ENCODE results near the gene SIVA1.

SIVA1 gene

DNA sequence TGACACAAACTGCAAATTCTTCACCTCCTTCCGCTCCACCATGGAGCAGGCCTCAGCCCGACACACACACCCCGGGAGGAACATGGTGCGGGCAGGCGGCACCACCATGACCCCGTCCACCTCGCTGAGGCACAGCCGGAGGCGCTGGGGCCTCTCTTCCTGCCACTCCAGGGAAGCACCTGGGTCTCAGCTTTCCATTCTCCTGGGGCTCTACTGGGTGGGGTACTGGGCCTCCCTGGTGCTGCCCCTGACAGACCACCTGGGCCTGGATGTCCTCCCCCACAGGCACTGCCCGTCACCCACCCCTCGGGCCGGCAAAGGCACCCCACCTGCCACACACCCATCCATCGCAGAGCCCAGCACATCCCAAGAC is 32.7 kb downstream of the SIVA1 start:
- no peak for DNase-seq

DNA sequence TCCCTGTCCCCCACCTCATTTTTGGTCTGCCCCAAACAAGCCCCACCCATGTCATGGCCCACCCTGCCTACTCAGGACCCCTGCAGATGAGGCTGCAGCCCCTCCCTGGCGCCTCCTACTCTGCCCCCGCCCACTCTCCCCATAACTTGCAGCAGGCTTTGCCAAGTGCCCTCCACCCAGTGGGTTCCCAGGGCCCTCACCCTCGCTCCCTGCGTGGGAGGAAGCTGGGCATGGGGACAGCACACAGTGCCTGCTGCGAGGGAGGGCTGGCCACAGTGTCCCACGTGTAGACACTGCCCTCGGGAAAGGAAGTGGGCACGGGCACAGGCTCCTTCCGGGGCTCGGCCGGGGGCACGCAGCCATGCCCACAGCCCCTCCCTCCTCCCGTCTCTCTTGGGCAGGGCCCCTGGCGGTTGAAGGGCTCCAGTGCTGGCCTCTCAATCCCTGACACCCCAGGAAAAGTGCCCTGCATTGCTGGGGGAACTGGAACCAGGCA is 33.2 kb downstream of the SIVA1 start:
- DNase-seq = no peak

DNA sequence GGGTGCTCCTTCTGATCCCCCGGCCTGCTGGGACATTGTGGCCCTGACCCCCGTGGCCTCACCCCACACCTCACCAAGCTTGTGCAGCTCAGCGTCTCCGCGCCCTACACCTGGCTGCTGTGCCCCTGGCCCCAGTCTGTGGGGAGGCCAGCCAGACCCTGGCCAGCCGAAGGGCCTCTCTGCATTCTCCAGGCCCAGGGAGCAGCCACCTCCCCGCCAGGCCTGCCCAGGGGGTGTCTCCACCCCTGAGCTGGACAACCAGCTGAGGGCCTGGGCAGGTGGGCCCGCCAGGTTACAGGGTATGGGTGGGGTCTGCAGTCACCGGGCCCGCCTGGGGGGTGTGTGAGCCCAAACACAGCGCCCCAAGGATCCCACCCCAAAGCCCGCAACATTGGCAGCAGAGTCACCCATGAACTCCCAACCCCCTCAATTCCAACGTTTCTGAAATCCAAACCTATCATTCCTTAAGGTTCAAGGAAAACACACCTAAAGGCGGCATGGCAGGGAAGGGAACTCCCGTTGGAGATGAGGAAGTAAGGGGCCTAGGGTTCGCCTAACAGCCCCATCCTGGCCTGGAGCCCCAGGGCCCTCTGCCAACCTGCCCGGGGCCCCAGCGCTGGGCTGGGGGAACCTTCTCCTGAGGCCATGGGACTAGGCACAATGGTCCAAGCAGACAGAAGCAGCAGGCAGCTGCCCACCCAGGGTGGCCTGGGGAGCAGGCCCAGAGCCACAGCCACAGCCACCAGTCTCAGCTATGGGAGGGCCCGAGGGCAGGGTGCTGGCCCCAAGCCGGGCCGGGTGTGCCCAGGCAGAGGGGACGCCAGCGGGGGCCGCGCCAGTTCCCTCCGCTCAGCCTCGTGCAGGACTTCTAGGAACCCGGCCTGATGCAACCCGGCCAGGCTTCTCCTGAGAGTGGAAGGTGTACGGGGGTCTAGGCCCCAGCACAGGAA is 34.1 kb downstream of the SIVA1 start:
- DNase-seq = no peak

DNA sequence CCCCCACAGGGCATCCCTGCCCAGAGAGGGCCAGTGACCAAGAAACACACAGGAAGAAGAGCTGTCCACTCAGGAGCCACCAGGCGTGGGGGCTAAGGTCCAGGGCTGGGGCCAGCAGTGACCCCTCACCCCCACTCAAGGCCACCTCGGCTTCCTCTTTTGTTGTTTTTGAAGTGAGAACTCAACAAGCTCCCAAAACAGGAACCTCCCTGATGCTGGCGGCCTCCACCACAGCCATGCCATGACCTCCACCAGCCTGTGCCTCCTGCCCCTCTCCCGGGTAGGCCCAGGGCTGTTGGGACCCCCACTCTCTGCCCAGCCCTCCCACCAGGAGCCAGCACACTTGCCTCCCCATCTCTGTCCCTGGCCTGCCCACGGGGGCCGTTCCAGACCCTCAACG is 34.8 kb downstream of the SIVA1 start:
- DNase-seq = no peak

DNA sequence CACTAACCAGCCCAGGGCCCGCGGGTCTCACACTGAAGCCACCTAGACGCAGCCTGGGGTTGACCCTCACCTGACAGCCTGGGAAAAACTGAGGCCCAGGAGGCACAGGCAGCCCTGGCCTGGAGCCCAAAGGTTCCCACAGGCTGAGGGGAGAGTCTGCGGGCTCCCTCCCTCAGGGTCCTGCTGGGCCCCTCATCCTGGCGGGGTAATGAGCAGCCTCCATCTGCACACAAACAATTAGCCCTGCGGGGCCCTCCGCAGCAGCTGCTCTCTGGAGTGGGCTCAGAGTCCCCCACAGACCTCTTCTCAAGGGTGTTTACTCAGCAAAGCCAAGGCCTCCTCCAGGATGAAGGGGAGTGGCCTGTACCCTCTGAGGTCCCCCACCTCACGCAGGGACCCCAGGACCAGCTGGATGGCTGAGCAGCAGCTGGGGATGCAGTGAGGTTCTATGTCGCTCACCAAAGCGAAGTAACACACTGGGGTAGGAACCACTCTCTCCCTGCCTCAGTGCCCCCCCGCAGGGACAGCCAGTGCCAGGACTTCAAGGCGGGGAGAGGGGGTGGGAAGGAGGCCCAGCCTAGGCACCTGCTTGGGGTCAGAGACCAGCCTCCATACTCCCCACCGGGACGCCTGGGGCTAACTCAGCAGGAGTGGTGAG is 35.3 kb downstream of the SIVA1 start:
- no peak for DNase-seq

DNA sequence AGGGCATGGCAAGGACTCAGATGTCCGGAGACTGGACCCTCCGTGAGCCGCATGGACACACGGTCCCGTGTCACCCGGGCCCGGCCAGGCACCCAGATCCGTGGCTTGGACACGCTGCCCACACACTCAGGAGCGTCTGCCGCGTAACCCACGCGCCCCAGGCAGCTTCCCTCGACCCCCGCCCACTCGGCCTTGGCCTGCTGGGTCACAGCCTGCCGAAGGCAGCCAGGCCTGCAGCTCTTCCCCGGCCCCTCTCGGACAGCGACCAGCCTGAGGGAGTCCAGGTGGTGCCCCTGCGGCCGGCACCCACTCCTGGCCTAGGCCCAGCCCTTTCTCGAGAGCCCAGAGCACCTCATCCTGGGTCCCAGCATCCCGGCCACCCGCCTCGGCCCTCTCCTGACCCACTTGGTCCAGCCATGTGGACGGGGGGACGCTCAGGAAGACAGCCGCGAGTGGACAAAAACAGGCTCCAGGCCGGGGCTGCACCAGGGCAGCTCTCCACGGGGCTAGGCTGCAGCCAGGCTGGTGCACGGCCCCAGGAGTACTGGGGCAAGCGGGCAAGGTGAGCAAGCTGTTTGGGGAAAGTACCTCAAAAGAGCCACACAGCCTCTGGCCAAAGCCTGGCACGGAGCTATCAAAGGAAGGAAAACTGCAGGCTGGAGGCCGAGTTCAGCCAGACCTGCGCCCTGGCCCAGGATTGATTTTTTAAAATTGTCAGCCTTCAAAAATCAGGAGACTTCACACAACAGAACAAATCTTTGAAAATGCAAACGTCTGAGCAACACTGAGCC is 36.1 kb downstream of the SIVA1 start:
- DNase-seq = no peak

DNA sequence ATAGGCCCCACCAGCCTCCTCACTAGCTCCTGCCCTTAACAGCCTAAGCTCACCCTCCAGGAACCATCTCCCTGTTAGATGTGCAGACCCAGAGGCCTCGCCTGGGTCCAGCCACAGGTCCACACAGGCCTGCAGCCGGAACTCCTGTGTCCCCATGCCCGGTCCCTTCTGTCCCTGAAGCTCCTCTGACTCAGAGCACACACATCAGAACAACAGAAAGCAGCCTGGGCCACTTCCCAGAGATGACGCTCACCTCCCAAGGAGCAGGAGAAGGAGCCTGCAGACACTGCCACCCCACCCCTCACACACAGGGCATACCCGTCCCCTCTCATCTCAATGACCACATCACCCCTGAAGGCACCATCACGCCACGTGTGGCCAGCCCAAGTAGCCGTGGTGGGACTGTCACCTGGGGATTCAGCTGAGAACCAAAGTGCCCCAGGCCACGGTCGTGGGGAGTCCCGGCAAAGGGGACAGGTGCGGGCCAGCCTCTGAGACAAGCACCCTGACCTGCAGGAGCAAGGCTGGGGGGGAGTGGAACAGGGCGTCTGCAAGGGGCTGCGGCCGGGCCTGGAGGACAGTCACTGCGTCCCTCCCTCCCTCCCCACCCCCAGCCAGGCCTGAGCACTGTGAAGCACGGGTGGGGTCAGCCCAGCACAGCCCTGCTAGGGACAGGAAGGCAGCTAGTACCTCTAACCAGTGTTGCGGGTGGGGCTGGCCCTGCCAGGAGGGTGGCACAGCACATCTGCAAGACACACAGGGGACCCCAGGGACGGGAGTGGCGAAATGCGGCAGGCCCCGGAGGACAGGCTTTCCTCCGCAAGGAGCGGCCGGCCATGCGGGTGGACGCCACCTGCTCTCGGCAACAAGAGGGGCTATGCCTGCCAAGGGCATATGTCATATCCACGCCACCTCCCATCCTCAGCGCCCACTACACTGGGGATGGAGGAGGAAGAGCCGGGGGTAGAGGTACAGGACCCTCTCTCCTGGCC is 37.1 kb downstream of the SIVA1 start:
- no peak for DNase-seq

DNA sequence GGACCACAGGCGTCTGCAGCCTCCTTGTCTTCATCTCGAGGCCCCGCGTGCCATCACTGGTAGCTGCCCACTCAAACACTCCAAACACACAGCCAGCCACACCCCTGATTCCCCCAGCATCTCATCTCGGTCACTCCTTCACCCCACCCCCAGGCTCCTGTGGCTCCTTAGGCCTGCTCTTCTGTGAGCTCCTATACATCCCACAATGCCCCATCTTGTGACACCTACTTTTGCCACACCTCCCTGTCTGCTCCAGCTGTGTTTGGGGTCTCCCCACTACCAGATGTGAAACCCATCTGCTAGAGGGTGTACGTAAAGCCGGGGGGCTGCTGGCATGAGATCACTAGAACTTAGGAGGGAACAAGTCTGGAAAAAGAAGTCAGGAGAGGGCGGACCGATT is 38.5 kb downstream of the SIVA1 start:
- no peak for DNase-seq

DNA sequence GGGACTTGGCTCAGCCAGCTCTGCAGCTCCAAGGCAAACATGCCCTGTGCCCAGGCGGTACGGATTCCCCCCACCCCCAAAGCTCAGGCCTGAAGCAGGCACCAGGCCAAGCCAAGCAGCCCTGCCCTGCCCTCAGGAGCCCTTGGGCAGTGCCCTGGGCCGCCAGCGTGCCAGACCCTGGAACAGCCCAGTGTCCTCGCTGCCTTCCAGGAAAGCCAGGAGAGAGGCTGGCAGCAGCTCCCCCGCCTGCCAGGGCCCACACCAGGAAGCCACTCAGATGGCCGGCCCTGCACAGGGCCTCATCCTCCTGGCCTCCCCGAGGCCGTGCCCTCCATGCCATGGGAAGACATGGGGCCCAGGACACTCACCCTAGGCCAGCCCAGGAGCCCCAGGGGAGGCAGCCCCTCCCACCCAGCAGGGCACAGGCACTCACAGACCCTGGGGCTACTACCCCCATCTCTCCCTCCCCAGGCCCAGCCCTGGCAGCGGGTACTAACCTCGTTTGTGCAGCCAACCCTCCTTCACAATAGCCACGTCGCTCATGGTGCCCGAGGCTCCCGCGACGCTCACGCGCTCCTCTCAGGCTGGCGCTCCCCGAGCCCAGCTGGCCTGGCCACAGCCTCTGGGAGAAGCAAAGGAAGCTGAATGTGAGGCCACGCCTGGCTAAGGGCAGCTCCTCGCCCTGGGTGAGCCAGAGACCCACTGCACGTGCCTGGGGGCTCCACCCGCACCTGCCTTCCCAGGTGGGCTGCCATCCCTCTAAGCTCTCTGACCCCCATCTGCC is 39.3 kb downstream of the SIVA1 start:
- DNase-seq = no peak

DNA sequence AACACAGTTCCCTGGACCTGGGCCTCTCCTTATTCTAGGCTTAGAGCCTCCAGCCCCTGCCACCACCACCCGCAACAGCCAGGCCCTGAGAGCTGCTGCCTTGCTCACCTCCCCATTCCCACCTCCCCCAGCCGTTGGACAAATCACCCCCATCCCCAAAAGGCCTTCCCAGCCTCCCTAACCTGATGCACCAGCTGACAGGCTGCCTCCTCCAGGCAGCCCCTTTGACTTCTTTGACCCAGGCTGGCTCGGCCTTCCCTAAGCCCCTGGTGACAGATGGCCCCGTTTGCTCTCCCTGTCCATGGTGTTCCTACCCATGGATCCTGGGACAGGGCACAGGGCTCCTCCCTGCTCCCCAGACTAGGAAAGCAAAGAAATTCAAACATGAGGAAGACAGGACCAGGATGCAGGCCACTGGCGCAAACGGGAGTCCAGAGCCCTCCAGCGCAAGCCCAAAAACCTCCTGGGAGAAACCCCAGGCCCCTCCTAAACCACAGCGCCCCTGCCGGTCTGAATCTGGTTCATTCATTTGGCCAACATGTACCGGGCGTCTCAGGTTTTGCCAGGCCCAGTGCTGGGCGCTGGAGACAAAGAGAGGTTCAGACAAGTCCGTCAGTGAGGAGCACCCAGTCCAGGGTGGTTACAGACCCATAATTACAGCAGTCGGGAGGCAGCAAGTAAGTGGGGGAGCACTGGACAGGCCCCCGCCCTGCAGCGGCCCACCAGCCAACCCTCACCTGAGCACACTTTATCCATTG is 40.2 kb downstream of the SIVA1 start:
- DNase-seq = no peak

DNA sequence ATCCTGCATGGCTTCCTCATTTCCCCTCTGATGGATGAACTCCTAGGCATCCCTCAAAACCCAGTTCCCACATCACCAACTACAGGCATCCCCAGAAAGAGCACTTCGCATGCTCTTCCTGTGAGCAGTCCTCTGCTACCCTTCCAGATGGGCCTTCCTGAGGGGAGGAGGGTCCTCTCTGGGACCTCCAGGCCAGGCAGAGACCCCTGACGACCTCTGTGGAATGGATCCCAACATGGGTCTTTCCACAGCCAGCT is 40.7 kb downstream of the SIVA1 start:
- DNase-seq = no peak

DNA sequence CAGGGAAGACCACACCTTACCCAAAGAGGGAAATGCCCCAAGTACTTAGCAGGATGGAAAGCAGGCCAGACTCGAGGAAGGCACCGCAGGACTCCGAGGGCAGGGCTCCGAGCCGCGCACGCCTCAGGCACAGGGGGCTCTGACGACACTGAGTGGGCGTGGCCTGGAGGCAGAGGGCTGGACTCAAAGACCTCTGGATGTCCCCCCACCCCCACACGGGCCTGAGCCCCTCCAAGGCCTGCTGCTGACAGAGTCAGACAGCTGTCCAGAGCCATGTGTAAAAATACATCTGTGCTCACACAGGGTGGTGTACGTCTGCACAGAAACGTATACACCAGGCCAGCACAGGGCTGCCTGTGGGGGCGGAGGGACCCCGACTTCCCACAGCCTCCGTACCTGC is 41.2 kb downstream of the SIVA1 start:
- DNase-seq = peak; percentile 53

DNA sequence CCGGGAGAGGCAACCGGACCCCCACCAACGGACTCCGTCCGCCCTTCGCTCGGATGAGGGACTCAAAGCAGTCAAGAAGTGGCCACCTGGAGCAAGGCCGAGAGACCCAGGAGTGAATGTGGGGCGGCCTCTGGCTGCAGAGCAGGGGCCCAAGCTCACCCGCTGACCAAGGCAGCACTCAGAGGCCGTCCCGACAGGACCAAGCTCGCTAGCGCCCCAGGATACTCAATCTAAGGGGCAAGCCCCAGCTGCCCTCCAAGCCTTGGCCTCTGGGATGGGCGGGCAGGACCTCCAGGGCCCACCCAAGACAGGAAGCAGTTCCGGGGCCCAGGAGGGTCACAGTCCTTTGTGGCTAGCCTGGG is 41.7 kb downstream of the SIVA1 start:
- DNase-seq = no peak

DNA sequence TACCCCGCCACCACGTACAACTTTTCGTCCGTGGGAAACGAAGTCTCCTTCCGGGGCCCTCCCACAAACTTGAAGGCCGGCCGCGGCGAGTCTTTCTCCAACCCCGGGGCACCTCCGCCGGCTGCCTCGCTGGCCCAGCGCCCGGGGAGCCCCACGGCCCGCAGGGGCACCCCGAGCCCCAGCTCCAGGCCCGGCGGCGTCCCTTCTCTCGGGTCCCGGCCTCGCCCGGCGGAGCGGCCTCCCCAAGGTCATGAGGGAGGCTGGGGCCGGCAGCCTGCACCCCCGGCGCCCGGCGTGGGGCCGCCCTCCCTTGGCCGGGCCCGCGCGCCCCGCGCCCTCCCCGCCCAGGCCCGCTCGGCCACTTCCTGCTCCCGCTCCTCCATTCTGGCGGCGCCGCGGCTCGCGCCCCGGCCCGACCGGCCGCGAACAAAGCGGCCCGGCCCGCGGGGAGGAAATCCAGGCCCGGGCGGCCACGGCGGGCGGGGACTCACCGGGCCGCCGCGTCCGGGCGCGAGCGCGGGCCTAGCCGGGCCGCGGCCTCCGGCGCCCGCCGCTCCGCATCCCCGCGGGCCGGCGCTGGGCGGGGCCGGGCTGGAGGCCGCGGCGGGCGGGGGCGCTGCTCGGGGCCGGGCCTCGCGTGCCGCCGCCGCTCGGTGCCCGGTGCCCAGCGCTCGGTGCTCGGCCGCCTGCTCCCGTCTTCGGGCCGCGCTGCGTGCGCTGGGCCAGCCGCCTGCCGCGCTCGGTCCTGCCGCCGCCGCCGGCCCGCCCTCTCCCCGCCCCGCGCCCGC is 42.2 kb downstream of the SIVA1 start, which contains the start of gene AKT1:
Gene AKT1, minus strand, starts transcription at position 756 of the 788 bp plus-strand sequence. CDS start 3,105 bp downstream, outside the sequence.
- DNase-seq = no peak

DNA sequence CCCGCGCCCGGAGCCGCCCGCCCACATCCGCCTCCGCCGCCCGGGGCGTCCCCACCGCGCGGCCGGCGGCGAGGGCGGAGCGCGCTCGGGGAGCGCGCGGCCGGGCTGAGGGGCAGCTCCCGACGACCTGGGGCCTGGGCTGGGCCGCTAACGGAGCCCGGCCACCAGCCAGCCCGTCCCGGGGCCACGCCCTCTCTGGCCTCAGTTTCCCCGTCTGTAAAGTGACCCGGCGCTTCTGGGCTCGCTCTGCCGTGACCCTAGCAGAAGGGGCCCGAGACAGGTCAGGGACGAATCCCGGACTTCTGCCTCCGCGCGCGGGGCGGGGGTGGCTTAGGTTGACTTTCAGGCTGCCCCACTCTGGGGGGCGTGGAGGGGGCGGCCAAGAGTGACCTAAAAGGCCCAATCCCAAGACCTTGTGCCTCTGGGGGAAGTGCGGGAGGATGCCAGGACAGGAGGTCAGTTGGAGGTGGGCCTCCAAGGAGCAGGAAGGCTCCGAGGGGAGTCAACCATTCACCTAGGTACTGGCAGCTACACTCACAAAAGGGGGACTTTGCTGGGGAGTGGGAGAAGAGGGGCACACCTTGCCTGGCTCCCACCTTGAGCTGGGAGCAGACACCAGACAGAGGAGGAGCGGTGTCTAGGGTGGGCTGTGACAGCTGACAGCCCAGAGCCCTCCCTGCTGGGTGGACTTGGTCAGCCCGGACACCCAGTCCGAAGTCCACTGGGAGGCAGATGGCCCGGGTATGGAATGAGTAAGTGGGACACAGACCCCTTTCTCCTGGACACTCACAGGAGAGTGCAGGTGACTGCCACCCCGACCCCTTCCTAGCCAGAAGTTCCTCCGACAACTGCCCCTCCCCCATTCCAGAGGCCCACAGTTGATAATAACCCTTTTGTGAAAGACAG is 43.1 kb downstream of the SIVA1 start:
- peak; percentile 72 for DNase-seq

DNA sequence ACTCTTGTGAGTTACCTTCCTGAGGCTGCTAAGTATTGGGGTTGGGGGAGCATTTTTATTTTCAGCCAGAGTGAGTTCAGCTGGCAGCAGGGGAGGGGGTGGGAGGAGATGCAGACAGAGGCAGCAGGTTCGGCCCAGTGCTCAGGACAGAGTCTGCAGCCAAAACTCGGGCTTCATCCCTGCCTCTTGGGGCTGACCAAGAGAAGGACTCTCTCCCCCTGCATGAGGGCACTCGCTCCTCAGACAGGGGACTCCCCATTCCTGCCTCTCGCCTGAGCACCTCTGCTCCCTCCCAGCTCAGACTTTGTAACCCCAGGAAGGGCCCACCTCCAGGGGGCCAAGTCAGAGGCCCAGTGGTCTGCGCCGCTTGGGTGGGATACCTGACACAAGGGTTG is 43.7 kb downstream of the SIVA1 start:
- no peak for DNase-seq

DNA sequence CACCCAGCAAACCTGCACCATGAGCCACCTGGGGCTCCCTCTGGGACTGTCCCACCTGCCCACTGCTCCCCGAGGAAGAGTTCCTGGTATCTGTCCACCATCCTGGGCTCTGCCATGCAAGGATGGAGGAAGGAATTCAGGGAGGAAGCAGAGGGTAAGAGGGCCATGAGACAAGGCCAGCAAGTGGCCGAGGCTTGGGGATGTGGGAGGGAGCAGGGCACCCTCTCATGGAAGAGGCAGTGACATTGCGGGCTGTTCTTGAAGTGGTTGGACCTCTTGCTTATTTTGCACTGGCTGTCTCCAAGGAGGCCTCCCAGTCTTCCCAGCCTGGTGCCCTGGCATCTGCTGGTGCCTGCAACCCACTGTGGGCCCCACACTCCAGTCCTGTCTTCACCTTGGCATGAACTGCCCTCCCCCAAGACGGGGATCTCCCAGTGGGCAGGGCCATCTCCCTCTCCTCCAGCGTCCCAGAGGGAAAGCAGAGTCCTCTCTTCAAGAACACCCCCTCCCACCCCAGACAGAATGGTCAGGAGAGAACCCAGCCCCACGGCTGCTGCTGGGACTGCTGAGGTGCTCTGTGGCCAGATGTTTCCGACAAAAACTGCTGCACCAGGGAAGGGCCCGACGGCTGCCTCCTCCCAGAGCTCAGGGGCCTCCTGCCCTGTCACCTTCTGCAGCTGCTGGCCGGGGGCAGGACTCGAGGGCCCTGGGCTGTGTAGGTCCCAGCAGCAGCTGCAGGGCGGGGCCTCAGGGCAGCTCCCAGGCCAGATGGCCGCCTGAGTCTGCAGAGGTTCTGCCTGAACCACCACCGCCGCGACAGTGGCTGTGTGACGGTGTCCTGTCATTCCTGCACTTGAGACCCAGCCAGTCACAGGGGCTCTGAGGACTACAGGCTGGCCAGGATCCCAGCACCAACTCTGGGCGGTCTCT is 44.4 kb downstream of the SIVA1 start:
- no peak for DNase-seq

All from CD4-positive, alpha-beta T cell treated with Interleukin-12 subunit alpha and Interleukin-12 subunit beta, for 1 hour (primary cell).